Measurements from ENCODE around the gene MMP24.

Gene MMP24

DNA sequence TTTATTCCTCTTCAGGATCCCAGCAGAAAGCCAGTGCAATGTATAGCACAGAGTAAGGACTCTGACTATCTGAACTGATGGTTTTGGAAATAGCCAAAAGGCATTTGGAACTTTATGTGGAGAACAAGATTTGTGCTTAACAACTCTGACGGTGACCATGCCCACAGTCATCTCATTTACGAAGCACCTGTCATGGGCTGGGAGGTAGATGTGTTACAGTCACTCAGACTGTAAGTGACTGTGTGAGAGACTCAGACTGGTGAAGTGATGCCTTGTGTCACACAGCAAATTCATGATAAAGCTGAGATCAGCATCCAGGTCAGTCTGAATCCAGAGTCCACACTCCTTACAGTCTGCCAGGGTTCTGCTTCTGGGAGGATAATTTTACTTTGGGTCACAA lies 89.6 kb downstream of the MMP24 start:
- in situ Hi-C loops (cut with HindIII; ENCODE audit: low sequenced_read_pairs) = no loop called here
- TF ChIP-seq, protein P1, sequence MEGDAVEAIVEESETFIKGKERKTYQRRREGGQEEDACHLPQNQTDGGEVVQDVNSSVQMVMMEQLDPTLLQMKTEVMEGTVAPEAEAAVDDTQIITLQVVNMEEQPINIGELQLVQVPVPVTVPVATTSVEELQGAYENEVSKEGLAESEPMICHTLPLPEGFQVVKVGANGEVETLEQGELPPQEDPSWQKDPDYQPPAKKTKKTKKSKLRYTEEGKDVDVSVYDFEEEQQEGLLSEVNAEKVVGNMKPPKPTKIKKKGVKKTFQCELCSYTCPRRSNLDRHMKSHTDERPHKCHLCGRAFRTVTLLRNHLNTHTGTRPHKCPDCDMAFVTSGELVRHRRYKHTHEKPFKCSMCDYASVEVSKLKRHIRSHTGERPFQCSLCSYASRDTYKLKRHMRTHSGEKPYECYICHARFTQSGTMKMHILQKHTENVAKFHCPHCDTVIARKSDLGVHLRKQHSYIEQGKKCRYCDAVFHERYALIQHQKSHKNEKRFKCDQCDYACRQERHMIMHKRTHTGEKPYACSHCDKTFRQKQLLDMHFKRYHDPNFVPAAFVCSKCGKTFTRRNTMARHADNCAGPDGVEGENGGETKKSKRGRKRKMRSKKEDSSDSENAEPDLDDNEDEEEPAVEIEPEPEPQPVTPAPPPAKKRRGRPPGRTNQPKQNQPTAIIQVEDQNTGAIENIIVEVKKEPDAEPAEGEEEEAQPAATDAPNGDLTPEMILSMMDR (IDR thresholded peaks at IDR 0.05; ENCODE audit: low read depth, low read length, missing control alignments) = no peak
- no peak for DNase-seq (ENCODE audit: low read depth)
- H3K4me3 ChIP-seq (ENCODE audit: low read depth, low read length) = no peak overlapping the region

DNA sequence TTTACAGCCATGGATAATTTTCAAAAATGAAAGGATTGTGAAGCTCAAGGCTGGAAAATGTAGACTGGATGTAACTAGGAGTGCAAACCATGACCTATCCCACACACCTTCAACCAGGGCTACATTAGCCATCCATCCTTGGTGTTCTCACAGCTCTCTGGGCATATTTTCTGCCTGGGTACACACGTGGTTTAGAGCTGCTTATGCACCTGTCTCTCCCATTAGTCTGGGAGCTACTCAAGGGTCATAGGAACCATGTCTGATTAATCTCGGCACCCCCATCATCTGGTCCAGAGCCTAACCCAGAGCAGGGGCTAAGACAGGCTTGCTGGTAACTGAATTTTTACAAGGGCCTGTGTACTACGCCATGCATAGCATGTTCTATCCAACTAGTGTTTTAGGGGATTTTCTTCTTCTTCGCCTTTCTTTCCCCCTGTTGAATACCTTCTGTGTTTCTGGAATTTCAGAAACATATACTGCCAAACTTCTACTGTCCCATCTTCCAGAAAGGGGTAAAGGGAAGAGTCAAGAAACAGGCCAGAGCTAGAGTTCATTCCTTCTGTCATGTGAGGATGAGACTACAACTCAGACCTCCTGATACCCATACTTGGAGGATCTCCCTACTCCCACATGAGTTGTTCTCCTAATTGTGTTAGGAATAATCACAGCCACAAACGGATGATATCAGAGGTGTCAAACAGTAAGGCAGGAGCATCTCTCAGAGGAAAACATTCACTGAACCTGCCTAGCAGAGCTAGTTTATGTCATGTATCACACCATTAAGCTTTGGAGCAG lies 91.1 kb downstream of the MMP24 start:
- DNase-seq (ENCODE audit: low read depth) = peak; percentile 43

DNA sequence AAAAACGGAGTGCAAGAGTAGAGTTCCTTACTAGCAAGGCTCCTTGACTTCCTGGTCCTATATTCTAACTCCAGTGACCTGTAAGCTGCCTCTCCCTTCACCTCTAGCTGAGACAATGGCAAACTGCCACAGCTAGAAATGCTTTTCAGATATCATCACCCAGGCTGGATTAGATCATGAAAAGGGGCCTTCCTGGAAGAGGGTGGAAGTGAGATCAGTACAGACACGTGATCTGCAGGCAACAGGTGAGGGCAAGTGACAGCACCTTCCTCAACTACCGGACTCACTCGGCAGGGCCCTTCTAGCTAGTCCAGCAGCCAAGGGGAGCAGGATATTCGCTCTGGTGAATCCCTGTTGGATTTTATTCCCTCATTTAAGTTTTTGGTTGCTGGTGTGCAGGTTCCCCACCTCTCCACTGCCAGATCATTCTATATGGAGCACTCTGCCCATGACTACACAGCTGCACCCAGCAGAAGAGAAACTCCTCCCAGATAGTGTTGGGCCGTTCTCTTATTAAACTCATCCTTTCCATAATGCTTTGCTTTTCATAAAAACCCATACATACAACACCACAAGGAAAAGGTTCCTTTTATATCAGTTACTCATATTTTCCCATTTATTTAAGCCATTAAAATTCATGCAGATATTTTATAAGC lies 92.1 kb downstream of the MMP24 start:
- DNase-seq (ENCODE audit: low read depth) = peak; percentile 63
- no peak overlapping the region for H3K4me3 ChIP-seq (ENCODE audit: low read depth, low read length)
- TF ChIP-seq, protein P1 (IDR thresholded peaks at IDR 0.05; ENCODE audit: low read depth, low read length, missing control alignments) = no peak
- in situ Hi-C loops (cut with HindIII; ENCODE audit: low sequenced_read_pairs) = no loop called here

More for the DNA sequence above, 91.1 kb downstream of the MMP24 start:
- no peak overlapping the region for H3K4me3 ChIP-seq (ENCODE audit: low read depth, low read length)
- in situ Hi-C loops (cut with HindIII; ENCODE audit: low sequenced_read_pairs) = no loop called here
- TF ChIP-seq, protein P1 (IDR thresholded peaks at IDR 0.05; ENCODE audit: low read depth, low read length, missing control alignments) = no peak

DNA sequence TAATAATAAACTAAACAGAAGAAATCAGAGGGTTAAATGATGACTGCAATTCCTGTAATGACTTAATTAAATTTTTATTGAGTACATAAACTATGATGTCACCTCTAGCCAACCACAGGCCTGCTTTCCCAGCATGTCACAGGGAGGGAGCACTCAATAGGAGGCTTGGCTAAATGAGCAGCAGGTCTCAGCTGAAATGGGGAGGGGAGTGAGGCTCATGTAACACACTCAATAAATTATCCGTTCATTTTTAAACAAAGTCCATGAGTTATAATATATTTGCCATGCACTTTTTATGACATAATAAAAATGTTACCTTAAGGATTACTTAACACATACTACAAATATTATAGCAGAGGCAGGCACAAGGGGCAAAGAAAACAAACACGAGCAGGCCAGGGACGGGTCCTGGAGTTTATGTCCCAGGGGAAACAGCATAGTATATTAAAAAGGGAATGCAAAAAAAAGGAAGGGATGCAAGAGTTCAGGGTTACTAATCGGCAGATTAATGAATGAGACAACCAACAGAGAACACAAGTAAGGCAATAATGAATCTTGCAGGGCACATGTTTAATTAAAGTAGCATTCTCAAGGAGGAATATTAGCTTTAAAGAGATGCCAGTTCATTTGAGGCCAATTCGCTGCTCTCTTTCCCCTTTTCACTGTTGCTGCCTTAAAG lies 92.8 kb downstream of the MMP24 start:
- no peak for DNase-seq (ENCODE audit: low read depth)
- H3K4me3 ChIP-seq (ENCODE audit: low read depth, low read length) = no peak overlapping the region
- TF ChIP-seq, protein P1 (IDR thresholded peaks at IDR 0.05; ENCODE audit: low read depth, low read length, missing control alignments) = no peak
- in situ Hi-C loops (cut with HindIII; ENCODE audit: low sequenced_read_pairs) = no loop called here

DNA sequence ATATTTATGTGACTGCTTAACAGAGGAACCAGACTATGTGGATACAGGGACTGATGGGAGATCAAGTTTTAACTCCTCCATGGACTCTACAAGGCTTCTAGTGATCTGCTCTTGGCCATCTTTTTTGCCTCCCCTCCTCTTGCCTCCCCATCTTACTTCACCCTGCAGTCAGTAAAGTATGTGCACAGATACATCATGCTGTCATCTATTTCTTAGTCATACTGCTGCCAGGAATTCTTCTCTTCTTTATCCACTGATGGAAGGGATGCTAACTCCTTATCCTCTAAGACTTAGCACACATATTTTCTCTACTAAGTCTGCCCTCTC lies 93.3 kb downstream of the MMP24 start:
- in situ Hi-C loops (cut with HindIII; ENCODE audit: low sequenced_read_pairs) = no loop called here
- no peak for DNase-seq (ENCODE audit: low read depth)
- H3K4me3 ChIP-seq (ENCODE audit: low read depth, low read length) = no peak overlapping the region
- TF ChIP-seq, protein P1 (IDR thresholded peaks at IDR 0.05; ENCODE audit: low read depth, low read length, missing control alignments) = no peak

DNA sequence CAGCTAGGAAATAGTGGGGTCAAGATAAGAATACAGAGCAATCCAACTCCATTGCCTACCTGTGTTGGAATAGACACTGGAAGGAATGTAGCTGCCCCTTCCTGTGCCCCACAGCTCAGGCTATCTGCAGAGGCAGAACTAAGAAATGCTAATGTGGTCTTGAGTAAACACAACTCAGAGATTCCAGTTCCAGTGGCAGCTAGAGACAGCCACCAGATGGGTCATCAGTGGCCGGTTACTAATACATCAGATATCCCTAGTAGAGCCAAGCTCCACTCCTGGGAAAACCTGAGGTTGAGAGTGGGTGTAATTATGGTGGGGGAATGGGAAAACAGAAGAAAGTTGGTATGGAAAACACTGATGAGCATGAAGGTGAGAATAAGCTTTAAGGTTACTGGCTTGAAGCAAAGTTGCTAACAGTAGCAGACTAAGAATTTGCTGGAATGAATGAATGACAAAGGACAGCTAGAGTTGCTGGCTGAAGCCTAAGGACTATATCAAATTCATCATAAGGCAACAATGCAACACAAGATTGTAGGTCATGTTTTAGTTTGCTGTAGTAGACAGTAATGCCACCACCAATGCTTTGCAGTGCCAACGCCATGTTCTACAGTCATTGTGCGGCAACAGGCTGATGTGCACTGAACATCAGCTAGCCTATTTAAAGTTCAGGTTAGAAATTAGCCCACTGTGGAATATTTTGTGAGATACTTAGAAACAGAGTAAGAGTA lies 94.1 kb downstream of the MMP24 start:
- H3K4me3 ChIP-seq (ENCODE audit: low read depth, low read length) = no peak overlapping the region
- DNase-seq (ENCODE audit: low read depth) = no peak
- in situ Hi-C loops (cut with HindIII; ENCODE audit: low sequenced_read_pairs) = no loop called here
- TF ChIP-seq, protein P1 (IDR thresholded peaks at IDR 0.05; ENCODE audit: low read depth, low read length, missing control alignments) = no peak

All from astrocyte of the cerebellum (primary cell).